Measurements from ENCODE around the gene PPP1CA.

DNA sequence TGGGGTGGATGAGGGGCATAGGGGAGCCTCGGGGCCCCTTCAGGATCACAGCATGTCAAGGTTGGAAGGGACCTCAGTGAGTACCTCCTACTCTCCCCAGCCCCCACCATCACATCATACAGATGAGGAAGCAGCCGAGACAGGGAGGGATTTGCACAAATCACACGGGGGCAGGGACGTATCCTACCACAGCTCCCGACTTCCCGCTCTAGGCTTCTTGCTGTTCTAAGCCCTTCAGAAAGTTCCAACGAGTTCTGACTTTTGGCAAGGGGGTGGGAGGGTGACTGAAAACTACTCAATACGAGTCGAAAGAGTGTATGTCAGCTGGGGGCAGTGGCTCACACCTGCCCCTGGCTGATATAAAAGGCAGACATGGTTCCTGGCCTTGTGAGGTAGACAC lies 14.6 kb downstream of the PPP1CA start:
- TF ChIP-seq, protein P1, sequence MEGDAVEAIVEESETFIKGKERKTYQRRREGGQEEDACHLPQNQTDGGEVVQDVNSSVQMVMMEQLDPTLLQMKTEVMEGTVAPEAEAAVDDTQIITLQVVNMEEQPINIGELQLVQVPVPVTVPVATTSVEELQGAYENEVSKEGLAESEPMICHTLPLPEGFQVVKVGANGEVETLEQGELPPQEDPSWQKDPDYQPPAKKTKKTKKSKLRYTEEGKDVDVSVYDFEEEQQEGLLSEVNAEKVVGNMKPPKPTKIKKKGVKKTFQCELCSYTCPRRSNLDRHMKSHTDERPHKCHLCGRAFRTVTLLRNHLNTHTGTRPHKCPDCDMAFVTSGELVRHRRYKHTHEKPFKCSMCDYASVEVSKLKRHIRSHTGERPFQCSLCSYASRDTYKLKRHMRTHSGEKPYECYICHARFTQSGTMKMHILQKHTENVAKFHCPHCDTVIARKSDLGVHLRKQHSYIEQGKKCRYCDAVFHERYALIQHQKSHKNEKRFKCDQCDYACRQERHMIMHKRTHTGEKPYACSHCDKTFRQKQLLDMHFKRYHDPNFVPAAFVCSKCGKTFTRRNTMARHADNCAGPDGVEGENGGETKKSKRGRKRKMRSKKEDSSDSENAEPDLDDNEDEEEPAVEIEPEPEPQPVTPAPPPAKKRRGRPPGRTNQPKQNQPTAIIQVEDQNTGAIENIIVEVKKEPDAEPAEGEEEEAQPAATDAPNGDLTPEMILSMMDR (conservative IDR thresholded peaks at IDR 0.05 in 1 of 2, IDR thresholded peaks at IDR 0.05 in 1 of 2; ENCODE audit: extremely low read depth in 1 of 2, insufficient read depth in 1 of 2, low read depth in 1 of 2, low read length in 2 of 2) = no peak
- TF ChIP-seq EZH2 (IDR thresholded peaks at IDR 0.05; ENCODE audit: borderline replicate concordance, low read length) = no peak
